ENCODE measurements around the gene TMEM91. TPM values are rescaled to one million over a fixed set of nuclear protein-coding genes. Genes with fewer than 3 reads are reported as not detected.

The TMEM91 gene
- total RNA-seq, 2 experiments from 2014 or later = 10.7 to 12.7 TPM

GRCh38 chr19:41335467-41335866 lies 40.9 kb upstream of the TMEM91 start:
- Histone ChIP-seq H3K27ac (ENCODE audit: low read depth, low read length, poor library complexity, severe bottlenecking) (no peak overlapping the region), H2AFZ (ENCODE audit: low read length) (no peak overlapping the region), H3K79me2 (ENCODE audit: insufficient read depth, low read depth, low read length) (no peaks in the 10 kb centered on the region), H3K4me2 (ENCODE audit: low read length) (no peak overlapping the region), H3K4me1 (ENCODE audit: insufficient read depth, low read length, poor library complexity, severe bottlenecking) (no peaks in the 10 kb centered on the region), H4K20me1 (ENCODE audit: insufficient read depth, low read length) (no peaks in the 10 kb centered on the region; the same call in 1 of the 2 replicates), H3K9me2 (ENCODE audit: insufficient read depth, low read length) (no peaks in the 10 kb centered on the region), H3K36me3 (ENCODE audit: insufficient read depth, low read length) (peaks cover 89% of the 10 kb centered on the region), H3K4me3 (ENCODE audit: low read depth, low read length, poor library complexity, severe bottlenecking) (no peak overlapping the region), H3K9me3 (ENCODE audit: low read length) (no peaks in the 10 kb centered on the region)
- DNase-seq (ENCODE audit: low spot score) = no peak
- TF ChIP-seq CTCF (conservative IDR thresholded peaks at IDR 0.05; ENCODE audit: low read length) (no peak), EZH2phosphoT487 (IDR thresholded peaks at IDR 0.05; ENCODE audit: borderline replicate concordance, low read depth, low read length) (no peak)
- ChIA-PET CTCF (ENCODE audit: unreplicated experiment) (no interaction called here), POLR2A (no interaction called here)
- BruUV-seq (replicated peaks) = no TSS peak
- intact Hi-C loops (cut with micrococcal nuclease; ENCODE audit: unreplicated experiment) = no loop called here

GRCh38 chr19:41339936-41340335 lies 36.4 kb upstream of the TMEM91 start:
- H2AFZ ChIP-seq (ENCODE audit: low read length) = no peak overlapping the region
- no peaks in the 10 kb centered on the region; the same call in 1 of the 2 replicates for H4K20me1 ChIP-seq (ENCODE audit: insufficient read depth, low read length)
- no peaks in the 10 kb centered on the region for H3K4me1 ChIP-seq (ENCODE audit: insufficient read depth, low read length, poor library complexity, severe bottlenecking)
- no peak overlapping the region for H3K4me3 ChIP-seq (ENCODE audit: low read depth, low read length, poor library complexity, severe bottlenecking)
- no peak overlapping the region for H3K27ac ChIP-seq (ENCODE audit: low read depth, low read length, poor library complexity, severe bottlenecking)
- intact Hi-C loops (cut with micrococcal nuclease; ENCODE audit: unreplicated experiment) = no loop called here
- BruUV-seq (replicated peaks) = TSS peak; percentile 90
- ChIA-PET POLR2A (interaction anchor here (1.0 kb wide), 1 partner anchor 9 kb away, joined by 3 read pairs; no protein-coding TSS in a partner anchor), CTCF (ENCODE audit: unreplicated experiment) (no interaction called here)
- DNase-seq (ENCODE audit: low spot score) = no peak
- H3K9me2 ChIP-seq (ENCODE audit: insufficient read depth, low read length) = no peaks in the 10 kb centered on the region
- H3K36me3 ChIP-seq (ENCODE audit: insufficient read depth, low read length) = peaks cover 85% of the 10 kb centered on the region
- no peaks in the 10 kb centered on the region for H3K9me3 ChIP-seq (ENCODE audit: low read length)
- TF ChIP-seq EZH2phosphoT487 (IDR thresholded peaks at IDR 0.05; ENCODE audit: borderline replicate concordance, low read depth, low read length) (no peak), CTCF (conservative IDR thresholded peaks at IDR 0.05; ENCODE audit: low read length) (no peak)
- H3K79me2 ChIP-seq (ENCODE audit: insufficient read depth, low read depth, low read length) = no peaks in the 10 kb centered on the region
- H3K4me2 ChIP-seq (ENCODE audit: low read length) = no peak overlapping the region

GRCh38 chr19:41341669-41342490 lies 34.5 kb upstream of the TMEM91 start:
- no TSS peak for BruUV-seq (replicated peaks)
- no peak for DNase-seq (ENCODE audit: low spot score)
- Histone ChIP-seq H2AFZ (ENCODE audit: low read length) (no peak overlapping the region), H4K20me1 (ENCODE audit: insufficient read depth, low read length) (no peaks in the 10 kb centered on the region; the same call in 1 of the 2 replicates), H3K4me3 (ENCODE audit: low read depth, low read length, poor library complexity, severe bottlenecking) (no peak overlapping the region), H3K79me2 (ENCODE audit: insufficient read depth, low read depth, low read length) (no peaks in the 10 kb centered on the region), H3K4me2 (ENCODE audit: low read length) (no peak overlapping the region), H3K4me1 (ENCODE audit: insufficient read depth, low read length, poor library complexity, severe bottlenecking) (no peaks in the 10 kb centered on the region), H3K9me2 (ENCODE audit: insufficient read depth, low read length) (no peaks in the 10 kb centered on the region), H3K27ac (ENCODE audit: low read depth, low read length, poor library complexity, severe bottlenecking) (no peak overlapping the region), H3K36me3 (ENCODE audit: insufficient read depth, low read length) (peaks cover 83% of the 10 kb centered on the region), H3K9me3 (ENCODE audit: low read length) (no peaks in the 10 kb centered on the region)
- no peak for TF ChIP-seq CTCF (conservative IDR thresholded peaks at IDR 0.05; ENCODE audit: low read length)
- no peak for TF ChIP-seq EZH2phosphoT487 (IDR thresholded peaks at IDR 0.05; ENCODE audit: borderline replicate concordance, low read depth, low read length)
- CTCF ChIA-PET (ENCODE audit: unreplicated experiment) = interaction anchor here (0.6 kb wide), 1 partner anchor 68 kb away, joined by 5 read pairs; no protein-coding TSS in a partner anchor
- intact Hi-C loops (cut with micrococcal nuclease; ENCODE audit: unreplicated experiment) = no loop called here
- POLR2A ChIA-PET = no interaction called here
